ENCODE results near the gene ZNRF3.
"Not testable (repeated sequence)": the region's sequence is repeated elsewhere in the genome, so short reads cannot be mapped to it uniquely, and the experiment has no call there.

Gene ZNRF3

DNA sequence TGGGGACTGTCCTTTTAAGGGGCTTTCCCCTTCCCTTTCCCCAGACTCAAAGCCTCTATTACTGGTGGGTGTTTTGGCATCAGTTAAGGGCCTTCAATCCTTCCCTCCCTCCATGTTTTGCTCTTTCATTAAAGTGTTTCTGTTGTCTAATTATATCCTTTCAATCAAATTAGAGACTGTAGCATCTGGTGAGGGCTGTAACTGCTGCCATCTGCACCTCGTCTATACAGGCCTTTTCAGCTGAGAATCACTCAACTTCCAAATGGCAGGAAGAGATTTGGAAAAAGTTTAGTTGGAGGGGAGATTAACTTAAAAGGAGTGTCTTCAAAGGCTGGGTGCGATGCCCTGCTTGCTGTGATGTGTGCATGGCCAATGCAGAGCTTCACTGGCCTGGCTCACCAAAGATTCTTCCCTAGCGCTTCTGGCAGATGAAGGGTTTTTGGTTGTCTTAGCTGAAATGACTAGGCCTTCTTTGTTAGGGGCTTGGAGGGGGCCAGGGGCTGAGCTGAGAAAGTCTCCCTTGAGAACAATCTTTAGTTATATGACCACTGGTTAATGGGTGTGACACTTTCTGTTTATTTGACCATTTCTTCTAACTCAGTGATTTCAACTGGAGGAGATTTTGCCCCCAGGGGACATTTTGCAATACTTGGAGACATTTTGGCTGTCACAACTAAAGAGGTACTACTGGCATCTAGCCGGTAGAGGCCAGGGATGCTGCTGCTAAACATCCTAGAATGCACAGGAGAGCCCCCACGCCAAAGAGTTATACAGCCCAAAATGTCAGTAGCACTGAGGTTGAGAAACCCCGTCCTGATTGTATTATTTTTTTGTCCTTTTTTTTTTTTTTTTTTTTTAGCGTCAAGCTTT lies 197.0 kb downstream of the ZNRF3 start:
- no peaks in the 10 kb centered on the region for H3K27me3 ChIP-seq (ENCODE audit: insufficient read depth, insufficient read length)
- no peak for TF ChIP-seq SUZ12 (IDR thresholded peaks at IDR 0.05; ENCODE audit: extremely low read depth, insufficient read depth, insufficient read length)
- TF ChIP-seq ZNF274 (IDR thresholded peaks at IDR 0.05; ENCODE audit: low read depth, low read length) = no peak
- no peak for TF ChIP-seq YY1 (IDR thresholded peaks at IDR 0.05; ENCODE audit: insufficient read depth, insufficient read length)
- H3K4me3 ChIP-seq (ENCODE audit: insufficient read length, low read depth) = no peak overlapping the region
- no peaks in the 10 kb centered on the region for H3K9me3 ChIP-seq (ENCODE audit: insufficient read depth, low read length)
- no peak overlapping the region for H3K9ac ChIP-seq (ENCODE audit: insufficient read length, low read depth)
- no peak for DNase-seq (ENCODE audit: low read depth, low spot score)
- H3K4me1 ChIP-seq (ENCODE audit: insufficient read depth, insufficient read length) = no peaks in the 10 kb centered on the region
- no peaks in the 10 kb centered on the region for H3K36me3 ChIP-seq (ENCODE audit: insufficient read depth, insufficient read length, low read length)

DNA sequence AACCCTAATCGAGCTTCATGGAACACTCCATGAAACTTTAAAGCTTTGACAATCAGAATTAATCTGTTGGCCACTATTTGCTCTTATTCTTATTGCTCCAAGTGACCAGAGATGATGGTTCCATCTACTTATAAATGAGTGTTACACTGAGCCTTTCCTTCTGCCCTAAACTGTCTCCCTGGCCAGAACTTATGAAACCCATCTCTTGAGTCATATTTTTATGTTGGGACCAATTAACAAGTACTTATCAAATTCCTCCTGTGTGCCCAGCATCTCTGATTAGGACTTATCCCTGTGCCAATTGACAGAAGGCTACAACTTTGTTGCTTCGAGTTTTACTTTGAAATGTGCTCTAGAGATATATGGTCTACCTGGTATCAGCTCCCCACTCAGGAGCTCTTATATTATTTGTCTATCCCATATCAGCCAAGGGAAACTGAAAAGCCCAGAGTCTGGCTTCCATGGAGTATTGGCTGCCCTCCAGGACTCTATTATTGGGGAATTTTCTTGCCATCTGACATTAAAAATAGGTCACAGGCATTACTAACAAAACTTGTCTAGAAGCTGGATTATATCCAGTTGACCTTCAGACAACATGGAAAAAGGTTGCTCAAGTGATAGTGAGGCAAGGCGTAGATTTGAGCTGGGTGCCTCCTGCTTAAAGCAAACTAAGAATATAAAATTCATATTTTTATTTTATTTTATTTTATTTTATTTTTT lies 198.3 kb downstream of the ZNRF3 start:
- no peak overlapping the region for H3K4me3 ChIP-seq (ENCODE audit: insufficient read length, low read depth)
- DNase-seq (ENCODE audit: low read depth, low spot score) = no peak
- H3K27me3 ChIP-seq (ENCODE audit: insufficient read depth, insufficient read length) = no peaks in the 10 kb centered on the region
- H3K36me3 ChIP-seq (ENCODE audit: insufficient read depth, insufficient read length, low read length) = no peaks in the 10 kb centered on the region
- H3K9me3 ChIP-seq (ENCODE audit: insufficient read depth, low read length) = no peaks in the 10 kb centered on the region
- TF ChIP-seq YY1 (IDR thresholded peaks at IDR 0.05; ENCODE audit: insufficient read depth, insufficient read length) = no peak
- TF ChIP-seq ZNF274 (IDR thresholded peaks at IDR 0.05; ENCODE audit: low read depth, low read length) = no peak
- no peak for TF ChIP-seq SUZ12 (IDR thresholded peaks at IDR 0.05; ENCODE audit: extremely low read depth, insufficient read depth, insufficient read length)
- no peaks in the 10 kb centered on the region for H3K4me1 ChIP-seq (ENCODE audit: insufficient read depth, insufficient read length)
- H3K9ac ChIP-seq (ENCODE audit: insufficient read length, low read depth) = no peak overlapping the region

DNA sequence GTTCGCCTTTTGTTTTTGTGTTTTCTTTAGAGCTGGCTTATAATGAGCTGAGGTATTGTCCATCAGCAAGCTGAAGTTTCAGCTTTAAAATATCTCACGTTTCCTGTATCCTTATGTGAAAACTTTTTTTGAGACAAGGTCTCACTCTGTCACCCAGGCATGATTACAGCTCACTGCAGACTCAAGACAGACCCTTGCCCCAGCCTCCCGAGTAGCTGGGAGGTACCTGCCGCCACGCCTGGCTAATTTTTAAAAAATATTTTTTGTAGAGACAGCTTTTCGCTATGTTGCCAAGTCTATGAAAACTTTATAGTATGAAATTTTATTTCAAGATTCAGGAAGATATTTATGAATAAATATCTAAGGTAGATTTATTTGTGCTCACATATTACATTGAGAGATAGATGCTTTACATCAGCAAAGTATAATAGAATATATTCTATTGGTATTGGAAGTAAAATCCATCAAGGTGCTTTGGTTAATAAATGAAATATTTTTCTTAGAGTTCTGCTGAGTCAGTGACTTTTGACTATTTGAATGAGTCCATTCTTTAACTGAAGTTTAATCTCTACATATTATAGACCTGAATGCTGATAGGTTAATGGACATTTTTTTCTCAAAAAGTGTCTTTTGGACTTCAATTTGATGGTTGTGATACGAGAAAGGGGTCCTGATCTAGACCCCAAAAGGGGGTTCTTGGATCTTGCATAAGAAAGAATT lies 199.6 kb downstream of the ZNRF3 start:
- no peaks in the 10 kb centered on the region for H3K36me3 ChIP-seq (ENCODE audit: insufficient read depth, insufficient read length, low read length)
- DNase-seq (ENCODE audit: low read depth, low spot score) = no peak
- no peaks in the 10 kb centered on the region for H3K27me3 ChIP-seq (ENCODE audit: insufficient read depth, insufficient read length)
- TF ChIP-seq ZNF274 (IDR thresholded peaks at IDR 0.05; ENCODE audit: low read depth, low read length) (no peak), SUZ12 (IDR thresholded peaks at IDR 0.05; ENCODE audit: extremely low read depth, insufficient read depth, insufficient read length) (no peak), YY1 (IDR thresholded peaks at IDR 0.05; ENCODE audit: insufficient read depth, insufficient read length) (no peak)
- H3K9me3 ChIP-seq (ENCODE audit: insufficient read depth, low read length) = no peaks in the 10 kb centered on the region
- no peak overlapping the region for H3K4me3 ChIP-seq (ENCODE audit: insufficient read length, low read depth)
- no peak overlapping the region for H3K9ac ChIP-seq (ENCODE audit: insufficient read length, low read depth)
- no peaks in the 10 kb centered on the region for H3K4me1 ChIP-seq (ENCODE audit: insufficient read depth, insufficient read length)

DNA sequence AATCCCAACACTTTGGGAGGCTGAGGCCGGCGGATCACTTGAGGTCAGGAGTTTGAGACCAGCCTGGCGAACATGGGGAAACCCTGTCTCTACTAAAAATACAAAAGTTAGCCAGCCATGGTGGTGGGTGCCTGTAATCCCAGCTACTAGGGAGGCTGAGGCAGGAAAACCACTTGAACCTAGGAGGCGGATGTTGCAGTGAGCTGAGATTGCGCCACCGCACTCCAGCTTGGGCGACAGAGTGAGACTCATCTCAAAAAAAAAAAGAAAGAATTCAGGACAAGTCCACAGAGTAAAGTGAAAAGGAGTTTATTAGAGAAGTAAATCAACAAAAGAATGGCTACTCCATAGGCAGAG lies 200.2 kb downstream of the ZNRF3 start:
- not testable (repeated sequence) for H3K36me3 ChIP-seq (ENCODE audit: insufficient read depth, insufficient read length, low read length); DNase-seq (ENCODE audit: low read depth, low spot score); H3K27me3 ChIP-seq (ENCODE audit: insufficient read depth, insufficient read length); H3K9me3 ChIP-seq (ENCODE audit: insufficient read depth, low read length); H3K4me3 ChIP-seq (ENCODE audit: insufficient read length, low read depth); H3K4me1 ChIP-seq (ENCODE audit: insufficient read depth, insufficient read length); H3K9ac ChIP-seq (ENCODE audit: insufficient read length, low read depth)

DNA sequence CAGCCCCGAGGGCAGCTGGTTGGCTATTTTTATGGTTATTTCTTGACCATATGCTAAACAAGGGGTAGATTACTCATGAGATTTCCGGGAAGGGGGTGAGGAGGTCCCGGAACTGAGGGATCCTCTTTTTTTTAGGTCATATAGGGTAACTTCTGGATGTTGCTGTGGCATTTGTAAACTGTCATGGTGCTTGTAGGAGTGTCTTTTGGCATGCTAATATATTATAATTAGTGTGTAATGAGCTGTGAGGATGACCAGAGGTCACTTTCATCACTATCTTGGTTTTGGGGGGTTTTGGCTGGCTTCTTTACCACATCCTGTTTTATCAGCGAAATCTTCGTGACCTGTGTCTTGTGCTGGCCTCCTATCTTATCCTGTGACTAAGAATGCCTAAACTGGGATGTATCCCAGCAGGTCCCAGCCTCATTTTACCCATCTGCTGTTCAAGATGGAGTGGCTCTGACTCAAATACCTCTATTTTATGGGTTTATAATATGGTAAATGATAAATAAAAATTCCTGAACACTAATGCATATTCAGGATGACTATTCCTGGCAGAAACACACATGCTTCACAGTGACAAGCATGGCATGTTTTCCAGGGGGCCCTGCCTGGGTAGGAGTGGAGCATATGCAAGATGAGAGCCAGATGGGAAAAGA lies 200.7 kb downstream of the ZNRF3 start:
- Histone ChIP-seq H3K27me3 (ENCODE audit: insufficient read depth, insufficient read length) (no peaks in the 10 kb centered on the region), H3K36me3 (ENCODE audit: insufficient read depth, insufficient read length, low read length) (no peaks in the 10 kb centered on the region), H3K9ac (ENCODE audit: insufficient read length, low read depth) (no peak overlapping the region), H3K4me3 (ENCODE audit: insufficient read length, low read depth) (no peak overlapping the region), H3K9me3 (ENCODE audit: insufficient read depth, low read length) (no peaks in the 10 kb centered on the region), H3K4me1 (ENCODE audit: insufficient read depth, insufficient read length) (no peaks in the 10 kb centered on the region)
- no peak for TF ChIP-seq ZNF274 (IDR thresholded peaks at IDR 0.05; ENCODE audit: low read depth, low read length)
- TF ChIP-seq YY1 (IDR thresholded peaks at IDR 0.05; ENCODE audit: insufficient read depth, insufficient read length) = no peak
- no peak for TF ChIP-seq SUZ12 (IDR thresholded peaks at IDR 0.05; ENCODE audit: extremely low read depth, insufficient read depth, insufficient read length)
- DNase-seq (ENCODE audit: low read depth, low spot score) = no peak

DNA sequence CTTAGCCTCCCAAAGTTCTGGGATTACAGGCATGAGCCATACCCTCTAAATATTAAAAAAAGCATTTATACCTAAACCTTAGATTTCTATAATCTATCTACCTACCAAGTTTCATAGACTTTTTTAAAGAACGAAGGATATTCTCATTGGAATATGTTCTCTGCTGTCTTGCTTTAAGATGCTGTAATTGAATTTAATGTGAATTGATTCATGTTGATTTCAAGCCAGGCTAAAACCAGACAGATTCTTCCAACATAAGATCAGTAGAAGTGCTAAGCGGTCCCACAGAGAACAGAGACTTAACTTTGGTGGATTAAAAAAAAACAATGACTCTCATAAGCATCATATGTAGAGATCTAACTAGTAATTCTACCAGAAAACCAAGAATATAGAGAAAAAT lies 203.6 kb downstream of the ZNRF3 start:
- Histone ChIP-seq H3K4me3 (ENCODE audit: insufficient read length, low read depth) (no peak overlapping the region), H3K36me3 (ENCODE audit: insufficient read depth, insufficient read length, low read length) (no peaks in the 10 kb centered on the region), H3K9ac (ENCODE audit: insufficient read length, low read depth) (no peak overlapping the region), H3K4me1 (ENCODE audit: insufficient read depth, insufficient read length) (no peaks in the 10 kb centered on the region), H3K9me3 (ENCODE audit: insufficient read depth, low read length) (no peaks in the 10 kb centered on the region), H3K27me3 (ENCODE audit: insufficient read depth, insufficient read length) (no peaks in the 10 kb centered on the region)
- TF ChIP-seq SUZ12 (IDR thresholded peaks at IDR 0.05; ENCODE audit: extremely low read depth, insufficient read depth, insufficient read length) (no peak), YY1 (IDR thresholded peaks at IDR 0.05; ENCODE audit: insufficient read depth, insufficient read length) (no peak), ZNF274 (IDR thresholded peaks at IDR 0.05; ENCODE audit: low read depth, low read length) (no peak)
- DNase-seq (ENCODE audit: low read depth, low spot score) = no peak

DNA sequence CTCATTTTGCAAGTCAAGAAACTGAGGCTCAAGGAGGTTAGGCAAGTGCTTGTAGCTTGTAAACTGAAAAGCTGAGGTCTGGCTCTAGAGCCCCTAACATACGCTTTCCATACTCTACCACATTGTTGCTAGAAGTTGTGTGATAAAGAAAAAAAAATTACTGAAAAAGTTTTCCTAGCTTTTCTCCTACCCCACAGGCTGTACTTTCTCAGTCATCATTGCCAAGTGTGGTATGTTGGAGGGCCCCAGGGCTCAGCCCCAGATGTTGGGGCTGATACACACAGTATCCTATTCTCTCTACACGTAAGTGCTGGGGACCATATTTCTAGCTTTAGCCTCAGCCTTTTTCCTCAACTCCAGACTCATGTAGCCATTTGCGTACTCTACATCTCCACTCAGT lies 205.4 kb downstream of the ZNRF3 start:
- TF ChIP-seq SUZ12 (IDR thresholded peaks at IDR 0.05; ENCODE audit: extremely low read depth, insufficient read depth, insufficient read length) (no peak), ZNF274 (IDR thresholded peaks at IDR 0.05; ENCODE audit: low read depth, low read length) (no peak)

More for the DNA sequence above, 205.4 kb downstream of the ZNRF3 start:
- Histone ChIP-seq H3K36me3 (ENCODE audit: insufficient read depth, insufficient read length, low read length) (no peaks in the 10 kb centered on the region), H3K9me3 (ENCODE audit: insufficient read depth, low read length) (no peaks in the 10 kb centered on the region), H3K27me3 (ENCODE audit: insufficient read depth, insufficient read length) (no peaks in the 10 kb centered on the region), H3K4me3 (ENCODE audit: insufficient read length, low read depth) (no peak overlapping the region), H3K9ac (ENCODE audit: insufficient read length, low read depth) (no peak overlapping the region), H3K4me1 (ENCODE audit: insufficient read depth, insufficient read length) (no peaks in the 10 kb centered on the region)
- DNase-seq (ENCODE audit: low read depth, low spot score) = no peak

Data from NT2/D1 (cell line).